NCI-H1417 treated with DMSO at 0.1 percent for 48 hours (cell line): Measurements from ENCODE around the gene DCTN1.
"Not testable (repeated sequence)": the region's sequence is repeated elsewhere in the genome, so short reads cannot be mapped to it uniquely, and the experiment has no call there.

ENCODE experiments used
- DNase-seq: peaks from one replicate; lab custom pipeline; 2025; lab: John Stamatoyannopoulos, UW

DCTN1 gene

GRCh38 chr2:74369976-74370375, 10.1 kb downstream of the DCTN1 start:
- no peak for DNase-seq

- no peak for DNase-seq
These were observed 11.6 kb downstream of the DCTN1 start for GRCh38 chr2:74368499-74368898.

- no peak for DNase-seq
These were observed 12.3 kb downstream of the DCTN1 start for GRCh38 chr2:74367789-74368188.

- DNase-seq: no peak
These were observed 14.1 kb downstream of the DCTN1 start for GRCh38 chr2:74366036-74366435.

- no peak for DNase-seq
These were observed 15.3 kb downstream of the DCTN1 start for GRCh38 chr2:74364533-74365505.

GRCh38 chr2:74361327-74361726, 18.8 kb downstream of the DCTN1 start:
- no peak for DNase-seq

GRCh38 chr2:74357627-74358026, 22.5 kb downstream of the DCTN1 start:
- DNase-seq: no peak

GRCh38 chr2:74349889-74350288, 30.2 kb downstream of the DCTN1 start:
- no peak for DNase-seq

GRCh38 chr2:74347742-74348141, 32.4 kb downstream of the DCTN1 start:
- no peak for DNase-seq

GRCh38 chr2:74347303-74347702, 32.8 kb downstream of the DCTN1 start:
- no peak for DNase-seq

- no peak for DNase-seq
These were observed 34.7 kb downstream of the DCTN1 start for GRCh38 chr2:74345272-74345943.

- no peak for DNase-seq
These were observed 36.8 kb downstream of the DCTN1 start, which contains the start of gene SLC4A5 for GRCh38 chr2:74343316-74343715. Gene SLC4A5 (minus strand): TSS chr2:74343416. CDS start chr2:74315023, 28,393 bp downstream.

- DNase-seq: not testable (repeated sequence)
These were observed 43.9 kb downstream of the DCTN1 start for GRCh38 chr2:74336227-74336626.

GRCh38 chr2:74334931-74335333, 45.2 kb downstream of the DCTN1 start:
- peak; percentile 26 for DNase-seq

GRCh38 chr2:74333896-74334586, 46.1 kb downstream of the DCTN1 start:
- no peak for DNase-seq

- no peak for DNase-seq
These were observed 46.9 kb downstream of the DCTN1 start for GRCh38 chr2:74333175-74333574.

- no peak for DNase-seq
These were observed 47.4 kb downstream of the DCTN1 start for GRCh38 chr2:74332550-74333174.

GRCh38 chr2:74328573-74328972, 51.5 kb downstream of the DCTN1 start:
- DNase-seq: no peak

GRCh38 chr2:74328074-74328473, 52.0 kb downstream of the DCTN1 start:
- no peak for DNase-seq

- no peak for DNase-seq
These were observed 52.5 kb downstream of the DCTN1 start for GRCh38 chr2:74327627-74328026.

- DNase-seq: no peak
These were observed 52.9 kb downstream of the DCTN1 start for GRCh38 chr2:74327199-74327598.

- no peak for DNase-seq
These were observed 54.3 kb downstream of the DCTN1 start for GRCh38 chr2:74325815-74326214.
